Stimulated activated CD8-positive, alpha-beta memory T cell treated with anti-CD3 and anti-CD28 coated beads, Interleukin-7, amount 100 ng/mL, for 1 hour (primary cell): ENCODE measurements around the gene BBLN.

Source experiments
- DNase-seq, 2 donors: peaks; one replicate each; pipeline ENCODE4 v3.0.0-alpha.2; 2020; ENCODE audit warnings: low read depth in 2 of 2

Gene BBLN

DNA sequence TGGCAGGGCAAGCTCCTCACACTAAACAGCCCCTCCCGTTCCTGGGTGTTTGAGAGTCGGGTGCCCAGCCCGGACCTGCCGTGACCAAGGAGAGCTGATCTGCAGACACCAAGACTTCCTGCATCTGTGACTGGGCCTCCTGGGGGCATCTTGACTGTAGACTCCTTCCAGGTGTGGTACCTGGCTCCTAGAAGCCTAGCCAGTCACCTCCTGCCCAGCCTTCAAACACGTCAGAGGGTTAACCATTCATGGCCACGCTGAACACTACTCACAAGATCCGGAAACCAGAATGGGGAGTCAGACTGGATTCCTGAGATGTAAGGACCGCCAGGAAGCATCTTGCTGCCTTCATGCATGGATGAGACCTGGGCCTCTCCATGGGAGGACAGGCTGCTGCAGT, 14.5 kb upstream of the BBLN start:
- DNase-seq = no peak

DNA sequence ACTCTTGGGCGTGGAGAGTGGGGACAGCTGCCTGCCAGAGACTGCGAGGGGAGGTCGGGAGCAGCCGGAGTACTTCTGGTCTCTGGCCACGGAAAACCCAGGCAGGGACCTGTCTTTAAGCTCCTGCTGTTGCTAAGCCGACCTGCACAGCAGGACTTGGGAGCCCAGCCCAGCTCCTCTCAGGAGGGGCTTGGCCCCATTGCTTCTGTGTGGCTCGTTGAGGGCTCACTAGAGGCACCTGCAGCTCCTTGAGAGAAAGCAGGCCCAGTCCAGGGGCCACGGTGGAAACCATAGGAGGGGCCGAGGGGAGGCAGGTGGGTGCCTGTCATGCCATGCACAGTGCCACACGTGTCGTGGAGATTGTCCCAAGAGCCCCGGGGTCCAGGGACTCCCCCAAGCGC, 14.1 kb upstream of the BBLN start:
- no peak for DNase-seq

DNA sequence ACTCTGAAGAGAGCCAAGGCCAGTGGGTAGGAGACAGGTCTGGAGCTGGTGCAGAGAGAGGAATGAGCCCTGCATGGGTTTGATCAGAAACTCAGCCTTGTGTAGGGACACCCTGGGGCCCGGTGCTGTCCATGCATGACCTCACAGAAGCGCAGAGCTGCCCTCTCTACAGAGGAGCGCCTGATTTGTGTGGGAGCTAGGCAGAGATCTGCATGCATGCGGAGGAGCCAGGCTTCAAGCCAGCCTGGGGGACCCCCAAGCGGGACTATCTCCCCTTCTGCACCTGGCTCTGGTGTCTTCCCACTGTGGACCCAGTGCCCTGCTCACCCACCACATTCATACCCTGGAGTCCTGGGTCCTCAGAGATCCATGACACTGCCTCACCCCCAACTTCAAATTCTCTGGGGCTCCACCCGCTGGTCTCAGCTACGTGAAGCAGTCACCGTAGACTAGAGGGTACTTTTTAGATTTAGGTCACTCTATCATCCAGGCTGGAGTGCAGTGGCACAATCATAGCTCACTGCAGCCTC, 13.4 kb upstream of the BBLN start:
- no peak for DNase-seq

DNA sequence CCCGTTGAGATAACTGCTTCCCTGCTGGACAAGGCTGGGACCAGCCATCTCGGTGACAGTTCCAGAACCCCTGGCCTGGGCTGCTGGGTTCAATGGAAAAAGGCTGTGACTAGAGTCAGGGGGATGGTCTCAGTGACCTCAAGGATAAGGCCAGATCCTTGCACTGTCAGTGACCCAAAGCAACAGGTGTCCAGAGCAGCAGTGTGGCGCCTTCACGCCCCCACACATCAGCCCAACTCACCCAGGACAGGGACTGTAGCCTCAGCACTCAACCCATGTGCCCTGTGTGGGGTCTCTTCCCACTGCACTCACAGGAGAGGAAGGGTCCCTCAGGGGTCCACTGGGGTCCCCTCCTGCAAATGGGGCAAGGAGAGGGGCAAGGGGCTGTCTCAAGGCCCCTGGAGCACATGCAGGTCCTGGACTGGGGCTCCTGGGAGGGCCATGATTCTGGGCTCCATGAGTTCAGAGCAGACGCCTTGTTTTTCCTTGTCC, 11.5 kb upstream of the BBLN start:
- no peak for DNase-seq

DNA sequence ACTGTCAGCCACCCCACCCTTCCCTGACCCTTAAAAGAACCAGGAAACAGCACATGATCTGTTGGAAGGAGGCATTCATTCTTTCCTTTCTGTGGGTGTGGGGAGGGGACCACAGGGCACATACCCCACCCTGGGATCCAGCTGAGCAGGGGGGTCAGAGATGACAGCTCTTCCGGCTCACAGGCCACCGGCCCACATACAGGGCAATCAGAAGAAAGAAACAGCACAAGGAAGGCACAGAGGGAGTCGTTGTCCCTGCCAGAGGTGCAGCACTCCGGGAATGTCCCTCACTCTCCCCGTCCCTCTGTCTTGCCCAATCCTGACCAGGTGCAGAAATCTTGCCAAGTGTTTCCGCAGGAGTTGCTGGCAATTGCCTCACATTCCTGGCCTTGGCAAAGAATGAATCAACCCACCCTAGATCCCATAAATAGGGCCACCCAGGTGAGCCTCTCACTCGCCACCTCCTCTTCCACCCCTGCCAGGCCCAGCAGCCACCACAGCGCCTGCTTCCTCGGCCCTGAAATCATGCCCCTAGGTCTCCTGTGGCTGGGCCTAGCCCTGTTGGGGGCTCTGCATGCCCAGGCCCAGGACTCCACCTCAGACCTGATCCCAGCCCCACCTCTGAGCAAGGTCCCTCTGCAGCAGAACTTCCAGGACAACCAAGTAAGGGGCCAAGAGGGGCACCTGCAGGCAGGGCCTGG, 10.9 kb upstream of the BBLN start, which contains the start of gene LCN2:
Gene LCN2 (plus strand): TSS at position 453 of the 701 bp plus-strand sequence. CDS start 73 bp downstream, at position 526.
- no peak for DNase-seq

DNA sequence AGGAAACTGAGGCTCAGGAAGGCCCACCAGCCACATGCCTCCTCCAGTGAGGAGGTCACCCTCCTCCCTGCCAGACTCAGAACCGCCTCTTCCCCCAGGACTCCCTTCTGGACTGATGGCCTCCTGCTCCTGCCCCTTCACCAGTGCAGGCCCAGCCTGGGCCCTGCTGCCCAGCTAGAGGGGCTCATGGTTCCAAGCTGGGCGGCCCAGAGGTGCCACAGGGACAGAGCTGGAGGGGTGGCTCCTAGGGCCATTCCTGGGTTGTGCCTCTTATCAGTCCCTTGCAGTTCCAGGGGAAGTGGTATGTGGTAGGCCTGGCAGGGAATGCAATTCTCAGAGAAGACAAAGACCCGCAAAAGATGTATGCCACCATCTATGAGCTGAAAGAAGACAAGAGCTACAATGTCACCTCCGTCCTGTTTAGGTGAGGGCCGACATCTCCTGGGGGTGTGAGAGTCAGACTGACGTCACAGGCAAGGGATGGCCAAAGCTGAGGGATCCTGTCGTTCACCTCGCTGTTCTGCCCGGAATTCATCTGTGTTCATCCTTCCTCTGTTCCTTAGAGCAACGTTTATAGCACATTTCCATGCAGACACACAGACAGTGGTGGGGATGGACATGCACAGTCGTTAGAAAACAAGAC, 10.0 kb upstream of the BBLN start:
- DNase-seq = no peak

DNA sequence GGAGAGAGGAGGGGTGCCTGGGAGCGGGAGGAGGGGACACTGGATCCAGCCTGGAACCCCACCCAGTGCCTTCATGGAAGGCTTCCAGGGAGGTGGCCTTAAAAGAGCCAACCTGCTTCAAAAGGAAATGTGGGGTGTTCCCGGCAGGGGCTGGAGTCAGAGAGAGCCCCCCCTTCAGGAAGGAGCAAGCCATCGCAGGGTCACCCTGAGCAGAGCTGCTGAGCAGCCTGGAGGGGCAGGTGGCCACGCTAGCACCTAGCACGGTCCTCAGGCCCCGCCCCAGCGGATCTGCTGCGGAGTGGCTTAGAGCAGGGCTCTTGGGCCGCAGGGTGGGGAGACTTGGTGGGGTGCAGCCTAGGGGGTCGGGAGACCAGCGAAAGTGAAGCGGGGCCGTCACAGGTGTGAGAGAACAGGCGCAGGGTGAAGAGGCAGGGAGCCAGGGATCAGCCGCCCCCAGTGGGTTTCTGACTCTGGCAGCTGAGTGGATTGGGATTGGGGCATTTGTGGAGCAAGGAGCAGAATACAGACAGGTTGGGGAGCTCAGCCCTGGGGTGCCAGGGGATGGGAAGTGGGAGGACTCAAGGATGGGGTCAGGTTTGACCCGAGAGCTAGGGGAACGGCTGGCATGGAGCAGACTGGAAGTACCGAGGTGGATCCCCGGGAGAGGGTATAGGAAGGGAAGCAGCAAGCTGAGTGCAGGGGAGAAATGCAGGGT, 9.3 kb upstream of the BBLN start:
- DNase-seq = no peak

DNA sequence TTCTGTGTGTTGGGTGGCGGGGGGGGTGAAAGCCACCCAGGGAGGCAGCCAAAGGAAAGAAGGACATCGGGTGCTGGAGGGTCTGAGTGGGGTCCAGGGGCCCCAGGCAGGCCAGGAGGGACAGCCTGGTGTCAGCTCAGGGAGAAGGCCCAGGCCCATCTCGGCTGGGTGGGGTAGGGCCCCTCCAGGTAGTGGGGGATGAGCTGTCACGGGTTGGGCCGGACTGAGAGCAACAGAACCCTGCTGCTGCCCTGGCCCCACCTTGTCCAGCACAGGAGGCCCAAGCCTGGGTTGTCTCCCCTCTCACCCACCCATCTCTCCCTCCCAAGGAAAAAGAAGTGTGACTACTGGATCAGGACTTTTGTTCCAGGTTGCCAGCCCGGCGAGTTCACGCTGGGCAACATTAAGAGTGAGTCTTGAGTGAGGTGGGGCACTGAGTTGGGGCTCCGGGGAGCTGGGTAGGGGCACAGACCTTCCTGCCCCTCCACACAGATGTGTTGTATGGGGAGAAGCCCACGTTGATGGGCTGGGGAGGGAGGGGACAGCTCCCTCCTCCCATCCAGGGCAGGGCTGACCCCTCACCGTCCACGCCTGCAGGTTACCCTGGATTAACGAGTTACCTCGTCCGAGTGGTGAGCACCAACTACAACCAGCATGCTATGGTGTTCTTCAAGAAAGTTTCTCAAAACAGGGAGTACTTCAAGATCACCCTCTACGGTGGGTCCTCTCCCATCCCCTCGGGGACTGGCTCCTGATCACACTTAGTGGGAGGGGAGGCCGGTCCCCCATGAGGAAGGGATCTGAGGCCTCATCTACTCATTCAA, 8.5 kb upstream of the BBLN start:
- DNase-seq = no peak

DNA sequence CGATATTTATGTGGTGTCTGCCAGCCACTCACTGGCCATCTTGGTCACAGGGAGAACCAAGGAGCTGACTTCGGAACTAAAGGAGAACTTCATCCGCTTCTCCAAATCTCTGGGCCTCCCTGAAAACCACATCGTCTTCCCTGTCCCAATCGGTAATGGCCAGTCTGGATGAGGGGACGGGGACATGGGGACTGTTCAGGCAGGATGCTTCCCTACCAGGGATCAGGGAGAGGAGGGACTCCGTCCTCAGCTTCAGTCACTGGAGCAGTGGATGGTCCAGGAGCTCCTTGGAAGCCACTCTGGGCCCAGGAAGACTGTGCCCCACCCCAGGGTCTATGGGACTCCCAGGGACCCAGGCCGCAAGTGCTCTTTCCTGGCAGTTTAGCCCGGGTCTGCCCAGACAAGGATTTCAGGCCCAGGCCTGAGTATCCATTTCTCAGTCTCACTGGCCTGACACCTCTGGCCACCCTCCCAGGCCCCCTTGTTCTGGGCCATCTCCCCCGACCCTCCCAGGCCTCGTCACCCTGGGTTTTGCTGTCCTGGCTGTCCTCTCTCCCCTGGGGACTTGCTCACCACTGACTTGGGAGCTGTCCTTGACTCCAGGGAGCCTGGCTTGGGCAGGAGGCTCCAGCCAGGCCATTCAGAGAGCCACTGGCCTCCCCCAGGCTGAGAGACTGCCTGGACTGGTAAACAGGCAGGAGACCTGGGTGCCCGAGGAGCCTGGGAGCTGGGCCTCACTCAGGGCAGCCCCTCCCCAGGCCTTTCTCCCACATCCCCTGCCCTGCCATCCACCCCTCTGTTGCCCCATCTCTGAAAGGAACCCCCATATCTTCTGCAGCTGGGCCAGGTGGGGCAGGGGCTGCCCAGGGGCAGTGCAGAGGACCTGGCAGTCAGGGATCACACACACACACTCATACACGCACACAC, 7.7 kb upstream of the BBLN start:
- no peak for DNase-seq

DNA sequence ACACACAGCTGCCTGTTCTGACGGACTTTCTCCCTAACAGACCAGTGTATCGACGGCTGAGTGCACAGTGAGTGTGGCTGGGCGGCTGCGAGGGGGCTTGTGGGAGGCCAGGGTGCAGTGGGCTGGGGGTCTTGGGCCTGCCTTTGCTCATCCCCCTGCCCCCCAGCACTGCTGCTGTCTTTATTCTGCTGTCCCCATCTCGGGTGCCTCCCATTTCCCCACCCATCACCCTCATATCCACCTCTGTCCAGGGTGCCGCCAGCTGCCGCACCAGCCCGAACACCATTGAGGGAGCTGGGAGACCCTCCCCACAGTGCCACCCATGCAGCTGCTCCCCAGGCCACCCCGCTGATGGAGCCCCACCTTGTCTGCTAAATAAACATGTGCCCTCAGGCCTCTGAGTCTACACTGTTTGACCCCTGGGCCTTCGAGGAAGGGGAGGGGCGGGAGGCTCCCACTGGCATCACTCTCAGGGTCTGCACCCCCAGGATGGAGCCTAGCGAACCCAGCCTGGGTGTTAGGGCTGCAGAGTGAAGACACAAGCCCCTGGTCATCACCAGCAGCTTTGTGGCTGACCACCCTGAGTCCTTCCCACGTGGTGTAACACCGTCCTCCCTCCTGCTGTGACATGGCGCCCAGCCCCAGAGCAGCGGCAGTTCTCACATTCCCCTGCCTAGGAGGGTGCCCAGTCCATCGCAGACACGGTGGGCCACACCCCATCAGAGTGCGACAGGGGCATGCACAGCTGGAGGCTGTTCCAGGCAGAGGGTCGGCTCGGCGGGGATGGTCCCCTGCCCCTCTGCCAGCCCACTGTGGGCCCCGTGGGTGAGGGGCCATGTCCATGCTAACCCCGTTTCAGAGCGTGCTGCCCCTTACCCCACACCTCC, 6.8 kb upstream of the BBLN start:
- DNase-seq = no peak

DNA sequence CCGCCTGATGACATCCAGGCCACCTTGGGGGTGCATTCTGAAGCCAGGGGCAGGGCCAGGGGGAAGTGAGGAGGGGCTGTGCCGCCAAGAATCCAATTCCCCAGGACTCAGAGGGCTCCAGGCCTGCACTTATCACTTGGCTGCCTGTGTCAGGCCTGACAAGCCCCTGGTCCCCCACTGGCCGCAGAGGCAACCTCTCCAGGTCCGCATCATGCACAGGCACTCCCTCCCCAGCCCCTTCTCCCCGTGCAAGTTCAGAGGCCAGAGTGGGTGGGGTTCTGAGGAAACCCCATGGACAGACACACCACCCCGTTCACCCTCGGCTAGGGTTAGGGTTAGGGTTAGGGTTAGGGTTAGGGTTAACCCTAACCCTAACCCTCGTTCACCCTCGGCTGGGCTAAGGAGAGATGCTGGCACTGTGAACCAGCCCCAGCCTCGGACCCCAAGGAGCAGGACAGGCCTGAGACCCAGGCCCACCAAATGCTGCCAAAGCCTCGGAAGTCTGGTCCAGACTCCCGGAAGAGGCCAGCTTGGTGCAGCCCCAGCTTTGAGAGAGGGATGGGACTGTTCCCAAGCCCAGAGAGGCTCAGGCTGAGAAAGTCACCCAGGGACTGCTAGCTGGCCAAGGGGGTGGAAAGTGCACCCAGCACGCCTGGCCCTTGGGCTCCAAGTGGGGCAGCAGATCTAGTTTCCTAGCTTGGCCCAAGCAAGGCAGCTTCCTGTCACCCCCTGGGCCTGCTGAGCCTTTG, 5.9 kb upstream of the BBLN start:
- DNase-seq = no peak

DNA sequence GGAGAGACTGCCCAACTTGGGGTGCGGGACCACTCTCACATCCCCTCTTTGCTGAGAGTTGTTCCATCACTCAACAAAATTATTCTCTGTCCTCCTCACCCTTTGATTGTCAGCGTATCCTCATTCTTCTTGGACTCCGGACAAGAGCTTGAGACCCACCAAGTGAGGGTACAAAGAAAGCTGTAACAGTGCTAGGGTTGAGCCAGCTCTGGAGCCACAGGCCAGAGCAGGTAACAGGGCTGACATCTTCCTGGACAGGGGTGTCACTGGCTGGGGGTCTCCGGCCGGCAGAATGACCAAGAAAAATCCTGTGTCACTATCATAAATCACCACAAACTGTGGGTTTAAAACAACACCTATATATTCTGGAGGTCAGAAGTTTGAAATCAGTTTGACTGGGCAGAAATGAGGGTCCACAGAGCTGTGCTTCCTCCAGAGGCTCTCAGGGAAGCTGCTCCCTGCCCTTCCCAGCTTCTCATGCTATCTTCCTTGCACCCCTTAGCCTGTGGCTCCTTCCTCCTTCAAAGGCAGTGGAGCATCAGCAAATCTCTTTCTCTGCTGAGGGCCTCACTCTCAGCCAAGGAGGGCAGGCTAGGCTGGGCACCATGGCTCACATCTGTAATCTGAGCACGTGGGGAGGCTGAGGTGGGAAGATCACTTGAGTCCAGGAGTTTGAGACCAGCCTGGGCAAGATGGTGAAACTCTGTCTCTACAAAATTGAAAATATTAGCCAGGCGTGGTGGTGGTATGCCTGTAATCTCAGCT, 4.1 kb upstream of the BBLN start:
- DNase-seq = no peak

DNA sequence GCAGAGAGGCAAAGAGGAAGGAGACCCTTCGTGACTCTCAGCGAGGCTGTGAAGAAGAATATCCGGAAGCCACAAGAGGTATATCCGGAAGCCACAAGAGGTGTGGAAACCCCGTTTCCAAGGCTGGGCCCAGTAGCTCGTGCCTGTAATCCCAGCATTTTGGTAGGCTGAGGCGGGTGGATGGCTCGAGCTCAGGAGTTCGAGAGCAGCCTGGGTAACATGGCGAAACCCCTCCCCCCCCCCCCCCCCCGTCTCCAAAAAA, 612 bp upstream of the BBLN start:
- DNase-seq = no peak

DNA sequence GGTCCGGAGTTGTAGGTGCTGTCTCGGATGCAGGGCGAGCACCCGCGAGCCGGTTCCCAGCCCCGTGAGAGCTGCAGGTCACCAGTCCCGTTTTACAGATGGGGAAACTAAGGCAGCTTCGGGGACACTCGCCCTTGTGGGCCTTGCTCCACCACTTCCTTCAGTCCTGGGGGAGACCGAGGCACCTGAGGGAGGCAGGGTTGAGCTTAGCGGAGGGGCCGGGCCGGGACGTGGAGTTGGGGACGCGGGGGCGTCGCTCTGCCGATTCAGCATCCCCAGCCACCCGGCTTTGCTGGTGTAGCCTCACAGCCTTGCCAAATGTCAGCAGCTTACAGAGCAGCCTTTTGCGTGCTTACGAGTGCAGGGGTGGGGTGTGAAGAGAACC, 530 bp downstream of the BBLN start:
- DNase-seq = no peak

DNA sequence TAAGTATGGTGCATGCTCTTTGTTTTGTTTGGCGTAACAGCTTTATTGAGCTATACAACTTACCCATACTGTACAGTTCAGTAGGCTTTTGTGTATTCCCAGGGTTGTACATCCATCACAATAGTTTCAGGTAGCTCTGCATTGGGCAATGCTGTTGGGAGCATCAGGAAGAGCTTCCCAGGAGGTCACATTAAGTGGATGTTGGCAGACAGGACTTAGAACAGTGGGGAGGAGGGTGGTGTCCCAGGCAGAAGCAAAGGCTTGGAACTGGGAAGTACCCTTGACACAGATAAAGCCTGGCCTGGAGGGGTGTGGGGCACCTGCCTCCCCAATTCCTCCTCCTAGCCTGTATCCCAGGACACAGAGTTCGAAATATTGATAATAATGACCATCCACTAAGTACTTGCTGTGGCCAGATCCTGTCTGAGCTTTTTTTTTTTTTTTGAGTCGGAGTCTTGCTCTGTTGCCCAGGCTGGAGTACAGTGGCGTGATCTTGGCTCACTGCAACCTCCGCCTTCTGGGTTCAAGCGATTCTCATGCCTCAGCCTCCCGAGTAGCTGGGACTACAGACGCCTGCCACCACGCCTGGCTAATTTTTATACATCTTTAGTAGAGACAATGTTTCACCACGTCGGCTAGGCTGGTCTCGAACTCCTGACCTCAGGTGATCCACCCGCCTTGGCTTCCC, 1.3 kb downstream of the BBLN start:
- no peak for DNase-seq

DNA sequence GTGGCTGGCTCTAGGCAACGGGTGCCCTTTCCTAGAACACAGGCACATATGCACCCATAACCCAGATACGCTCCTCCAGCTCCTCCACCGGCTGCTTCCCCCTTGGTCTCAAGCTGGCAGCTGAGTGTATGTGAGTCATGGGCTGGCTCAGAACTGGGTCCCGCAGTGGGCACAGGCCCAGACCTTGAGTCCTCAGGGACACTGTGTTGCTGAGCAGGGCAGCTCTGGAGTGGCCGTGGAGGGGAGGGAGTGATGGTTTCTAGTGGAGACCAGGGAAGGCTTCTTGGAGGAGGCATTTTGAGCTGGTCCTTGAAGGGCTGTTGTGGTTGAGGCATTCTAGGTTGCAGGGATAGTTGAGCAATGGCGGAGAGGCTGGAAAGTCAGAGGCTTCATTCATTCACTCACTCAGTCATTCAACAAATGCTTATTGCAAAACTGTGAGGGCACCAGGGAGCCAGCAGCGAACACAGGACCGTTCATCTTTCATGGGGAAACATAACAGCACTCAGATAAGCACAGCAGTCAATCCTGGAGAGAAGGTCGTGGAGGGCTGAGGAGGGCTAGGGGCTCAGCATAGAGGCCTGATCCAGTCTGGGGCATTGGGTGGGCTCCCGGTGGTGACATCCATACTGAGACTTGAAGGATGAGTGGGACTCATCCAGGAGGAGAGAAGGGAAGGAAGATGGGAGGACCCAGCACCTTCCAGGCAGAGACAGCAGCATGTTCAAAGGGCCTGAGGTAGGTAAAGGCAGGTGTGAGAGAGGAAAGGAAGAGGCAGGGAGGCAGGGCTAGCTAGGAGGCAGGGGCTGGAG, 2.4 kb downstream of the BBLN start:
- DNase-seq = no peak

DNA sequence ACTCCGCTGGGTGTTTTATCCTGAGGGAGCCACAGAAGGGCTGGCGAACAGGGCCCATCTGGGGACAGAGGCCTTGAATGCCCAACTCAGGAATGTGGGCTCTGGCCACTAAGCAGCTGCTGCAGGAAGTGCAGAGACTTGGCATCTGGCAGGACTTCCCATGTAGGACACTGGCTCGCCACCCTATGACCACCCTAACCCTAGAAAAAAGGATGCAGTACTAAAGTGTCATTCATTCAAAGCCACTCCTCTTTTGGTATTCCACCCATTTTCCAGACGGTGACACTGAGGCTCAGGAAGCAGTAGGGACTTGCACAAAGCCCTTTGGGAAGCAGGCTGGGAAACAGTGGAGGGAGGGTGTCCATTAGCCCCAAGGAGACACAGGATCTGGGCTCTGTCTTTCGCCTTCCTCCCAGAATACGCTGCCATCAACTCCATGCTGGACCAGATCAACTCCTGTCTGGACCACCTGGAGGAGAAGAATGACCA, 3.0 kb downstream of the BBLN start:
- DNase-seq = no peak
